Dedifferentiated amniotic fluid mesenchymal stem cell (primary cell): ENCODE measurements around the gene HOXC5.

Experiments
- DNase-seq: peaks from one replicate; pipeline ENCODE4 v3.0.0-alpha.2; 2016; ENCODE audit errors: extremely low spot score

Gene HOXC5

GRCh38 chr12:53995378-53996239, 37.2 kb upstream of the HOXC5 start:
- DNase-seq = no peak

- no peak for DNase-seq
Observed at GRCh38 chr12:53996240-53997203, 36.3 kb upstream of the HOXC5 start.

- DNase-seq = no peak
Observed at GRCh38 chr12:53997204-53998109, 35.4 kb upstream of the HOXC5 start.

GRCh38 chr12:53998110-53998899, 34.5 kb upstream of the HOXC5 start:
- DNase-seq = no peak

- DNase-seq = no peak
Observed at GRCh38 chr12:53998900-53999236, 34.0 kb upstream of the HOXC5 start.

GRCh38 chr12:53999559-54000115, 33.2 kb upstream of the HOXC5 start:
- no peak for DNase-seq

- no peak for DNase-seq
Observed at GRCh38 chr12:54000116-54001114, 32.4 kb upstream of the HOXC5 start, which contains the start of gene HOXC9. Gene HOXC9 (plus strand): TSS chr12:54000161. CDS start chr12:54000189, 28 bp downstream.

- DNase-seq = no peak
Observed at GRCh38 chr12:54001283-54002187, 31.3 kb upstream of the HOXC5 start.

- no peak for DNase-seq
Observed at GRCh38 chr12:54002278-54002914, 30.5 kb upstream of the HOXC5 start.

- no peak for DNase-seq
Observed at GRCh38 chr12:54002915-54003389, 29.9 kb upstream of the HOXC5 start.

GRCh38 chr12:54003625-54004024, 29.2 kb upstream of the HOXC5 start:
- DNase-seq = no peak

- DNase-seq = no peak
Observed at GRCh38 chr12:54004063-54004840, 28.6 kb upstream of the HOXC5 start.

- DNase-seq = no peak
Observed at GRCh38 chr12:54004841-54005530, 27.9 kb upstream of the HOXC5 start.

- DNase-seq = no peak
Observed at GRCh38 chr12:54005531-54005852, 27.4 kb upstream of the HOXC5 start.

GRCh38 chr12:54005853-54006558, 26.8 kb upstream of the HOXC5 start:
- DNase-seq = peak; percentile 76
